MG63 (cell line): ENCODE measurements around the gene ATP2C2. TPM values are rescaled to one million over a fixed set of nuclear protein-coding genes. Genes with fewer than 3 reads are reported as not detected.
A peak's percentile ranks its signal among the peaks of the same experiment; 100 is the strongest.
"Not testable (repeated sequence)": the region's sequence is repeated elsewhere in the genome, so short reads cannot be mapped to it uniquely, and the experiment has no call there.

Source experiments
- DNase-seq: peaks from one replicate; pipeline ENCODE4 v3.0.0-alpha.2; 2020
- H3K27me3 ChIP-seq: fragments of 250-450 bp; sonication (Bioruptor Pico); 2 replicates; pipeline ENCODE4 v1.5.1; 2020; ENCODE audit warnings: mild to moderate bottlenecking, moderate library complexity
- H3K36me3 ChIP-seq: fragments of 250-450 bp; sonication (Bioruptor Pico); 2 replicates; pipeline ENCODE4 v1.5.1; 2020; ENCODE audit warnings: mild to moderate bottlenecking, moderate library complexity
- H3K4me3 ChIP-seq: fragments of 250-450 bp; sonication (Bioruptor Pico); 2 replicates; pipeline ENCODE4 v1.5.1; 2020; ENCODE audit warnings: mild to moderate bottlenecking, moderate library complexity
- H3K9me3 ChIP-seq: fragments of 250-450 bp; sonication (Bioruptor Pico); 2 replicates; pipeline ENCODE4 v1.5.1; 2020; ENCODE audit warnings: mild to moderate bottlenecking, moderate library complexity
- total RNA-seq: library from RNA; depleted of rRNA; stranded (reverse); fragments of >200 nt; shearing (Covaris generic); gene quantifications from 2 replicates; pipeline ENCODE4 v1.2.3, GENCODE V29; 2014; ENCODE audit warnings: low replicate concordance

ATP2C2 gene
- total RNA-seq, 1 experiment from 2014 or later = not detected

DNA sequence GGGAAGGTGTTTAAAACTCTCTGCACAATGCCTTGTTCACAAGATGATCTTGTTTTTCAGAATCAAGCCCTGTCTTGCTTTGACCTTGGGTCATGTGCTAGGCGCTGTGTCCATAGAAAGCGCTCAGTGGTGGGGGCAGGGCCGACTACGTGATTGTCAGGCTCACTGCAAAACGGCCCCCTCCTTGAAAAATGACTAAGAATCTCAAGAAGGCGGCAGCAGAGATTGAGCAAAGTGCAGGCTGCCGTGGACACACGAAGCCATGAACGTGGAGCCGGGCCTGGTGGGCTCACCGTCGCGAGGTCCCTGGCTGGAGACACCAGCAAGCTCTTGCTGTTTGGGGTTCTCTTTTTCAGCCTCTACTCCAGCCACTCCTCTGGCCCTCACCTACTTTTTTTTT, 10.2 kb downstream of the ATP2C2 start:
- no peak for DNase-seq
- no peaks in the 10 kb centered on the region for H3K36me3 ChIP-seq
- no peak overlapping the region for H3K4me3 ChIP-seq
- H3K9me3 ChIP-seq = no peaks in the 10 kb centered on the region
- no peaks in the 10 kb centered on the region for H3K27me3 ChIP-seq

- no peaks in the 10 kb centered on the region for H3K27me3 ChIP-seq
- no peak overlapping the region for H3K4me3 ChIP-seq
- no peaks in the 10 kb centered on the region for H3K9me3 ChIP-seq
- no peak for DNase-seq
- H3K36me3 ChIP-seq = no peaks in the 10 kb centered on the region
Observed at GRCh38 chr16:84379008-84379708, 10.8 kb downstream of the ATP2C2 start.

DNA sequence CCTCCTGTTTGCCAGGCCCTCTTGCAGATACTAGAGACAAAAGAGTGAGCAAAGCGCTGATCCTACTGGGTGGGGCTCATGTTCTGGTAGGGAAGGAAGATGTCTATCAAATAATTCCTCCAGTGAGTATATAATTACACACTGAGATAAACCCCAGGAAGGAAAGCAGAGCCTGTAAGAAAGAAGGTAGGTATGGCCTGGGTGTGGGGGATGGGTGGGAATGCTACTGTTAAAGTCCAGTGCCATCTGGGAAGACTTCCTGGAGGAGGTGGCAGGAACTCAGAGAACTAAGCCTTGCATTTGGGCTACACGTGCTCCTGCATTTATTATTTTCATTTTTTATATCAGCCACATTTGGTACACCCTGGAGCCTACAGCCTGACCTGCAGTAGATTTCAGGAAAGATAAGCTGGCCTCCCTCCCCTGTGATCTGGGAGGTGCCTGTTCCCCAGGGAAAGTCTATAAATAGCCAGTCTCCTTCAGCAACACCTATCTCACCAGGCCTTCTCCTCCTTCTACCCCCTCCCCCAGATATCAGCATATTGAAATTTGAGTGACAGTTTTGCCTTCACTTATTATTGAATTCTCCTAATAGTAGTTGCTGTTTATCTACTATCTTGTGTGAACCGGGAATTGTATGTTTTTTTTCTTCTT, 11.5 kb downstream of the ATP2C2 start:
- H3K36me3 ChIP-seq = no peaks in the 10 kb centered on the region
- H3K9me3 ChIP-seq = no peaks in the 10 kb centered on the region
- H3K27me3 ChIP-seq = no peaks in the 10 kb centered on the region
- DNase-seq = no peak
- H3K4me3 ChIP-seq = no peak overlapping the region

DNA sequence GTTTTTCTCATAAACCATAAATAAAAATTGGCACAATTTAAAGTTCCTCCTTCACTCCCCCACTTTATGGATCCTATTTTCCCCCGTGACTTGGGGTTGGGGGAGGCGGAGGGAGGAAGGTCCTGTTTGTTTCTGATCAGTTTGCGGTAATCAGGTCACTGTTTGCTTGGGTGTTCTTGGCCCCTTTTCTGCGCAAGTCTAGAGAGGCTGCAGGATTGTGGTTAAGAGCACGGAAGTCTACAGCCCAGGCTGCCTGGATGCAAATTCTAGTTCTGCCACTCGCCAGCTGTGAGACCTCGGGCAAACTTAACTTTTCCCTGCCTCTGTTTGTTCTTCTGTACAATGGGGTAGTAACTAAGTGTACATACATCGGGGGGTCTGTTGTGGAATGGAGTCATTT, 12.1 kb downstream of the ATP2C2 start:
- H3K27me3 ChIP-seq = no peaks in the 10 kb centered on the region
- no peaks in the 10 kb centered on the region for H3K9me3 ChIP-seq
- no peaks in the 10 kb centered on the region for H3K36me3 ChIP-seq
- no peak overlapping the region for H3K4me3 ChIP-seq
- DNase-seq = no peak

DNA sequence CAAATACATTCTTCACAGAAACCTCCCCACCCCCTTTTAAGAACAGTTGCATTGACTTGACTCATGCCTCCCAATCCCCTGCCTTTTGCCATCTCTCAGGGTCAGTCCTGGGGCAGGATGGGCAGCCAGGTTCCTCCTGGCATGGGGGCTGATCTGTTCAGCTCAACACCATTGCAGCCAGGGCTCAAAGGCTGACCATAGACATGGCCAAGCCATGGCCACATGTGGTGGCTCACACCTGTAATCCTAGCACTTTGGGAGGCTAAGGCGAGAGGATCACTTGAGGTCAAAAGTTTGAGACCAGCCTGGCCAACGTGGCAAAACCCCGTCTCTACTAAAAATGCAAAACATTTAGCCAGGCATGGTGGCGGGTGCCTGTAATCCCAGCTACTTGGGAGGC, 14.1 kb downstream of the ATP2C2 start:
- Histone ChIP-seq H3K27me3 (no peaks in the 10 kb centered on the region), H3K4me3 (no peak overlapping the region), H3K36me3 (no peaks in the 10 kb centered on the region), H3K9me3 (no peaks in the 10 kb centered on the region)
- DNase-seq = no peak

GRCh38 chr16:84383106-84383505, 14.8 kb downstream of the ATP2C2 start:
- Histone ChIP-seq H3K27me3 (no peaks in the 10 kb centered on the region), H3K4me3 (no peak overlapping the region), H3K9me3 (no peaks in the 10 kb centered on the region), H3K36me3 (no peaks in the 10 kb centered on the region)
- DNase-seq = no peak

DNA sequence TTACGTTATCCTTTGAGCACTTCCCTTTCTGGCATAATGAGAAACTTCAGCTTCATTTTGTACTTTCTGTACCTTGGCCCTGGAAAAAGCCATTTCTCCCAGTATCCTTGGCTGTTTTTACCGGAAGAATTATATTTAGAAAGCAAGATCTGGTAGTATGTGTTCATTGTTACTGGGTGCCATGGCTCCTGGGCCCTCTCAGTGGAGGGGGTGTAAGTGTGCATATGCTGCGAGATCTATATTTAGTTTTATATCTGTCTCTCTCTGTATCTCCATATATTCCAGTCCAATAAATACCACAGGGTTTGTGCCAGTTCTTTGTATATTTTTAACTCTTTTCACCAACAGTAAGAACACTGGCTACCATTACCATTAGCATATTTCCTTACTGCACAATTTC, 17.7 kb downstream of the ATP2C2 start:
- Histone ChIP-seq H3K27me3 (no peaks in the 10 kb centered on the region), H3K4me3 (no peak overlapping the region), H3K36me3 (no peaks in the 10 kb centered on the region), H3K9me3 (no peaks in the 10 kb centered on the region)
- DNase-seq = no peak

- Histone ChIP-seq H3K9me3 (no peaks in the 10 kb centered on the region), H3K27me3 (no peaks in the 10 kb centered on the region), H3K36me3 (no peaks in the 10 kb centered on the region), H3K4me3 (no peak overlapping the region)
- DNase-seq = no peak
Observed at GRCh38 chr16:84387021-84387420, 18.7 kb downstream of the ATP2C2 start.

GRCh38 chr16:84390131-84390785, 21.9 kb downstream of the ATP2C2 start:
- DNase-seq = peak; percentile 26
- Histone ChIP-seq H3K27me3 (no peaks in the 10 kb centered on the region), H3K4me3 (no peak overlapping the region), H3K36me3 (no peaks in the 10 kb centered on the region), H3K9me3 (no peaks in the 10 kb centered on the region)

DNA sequence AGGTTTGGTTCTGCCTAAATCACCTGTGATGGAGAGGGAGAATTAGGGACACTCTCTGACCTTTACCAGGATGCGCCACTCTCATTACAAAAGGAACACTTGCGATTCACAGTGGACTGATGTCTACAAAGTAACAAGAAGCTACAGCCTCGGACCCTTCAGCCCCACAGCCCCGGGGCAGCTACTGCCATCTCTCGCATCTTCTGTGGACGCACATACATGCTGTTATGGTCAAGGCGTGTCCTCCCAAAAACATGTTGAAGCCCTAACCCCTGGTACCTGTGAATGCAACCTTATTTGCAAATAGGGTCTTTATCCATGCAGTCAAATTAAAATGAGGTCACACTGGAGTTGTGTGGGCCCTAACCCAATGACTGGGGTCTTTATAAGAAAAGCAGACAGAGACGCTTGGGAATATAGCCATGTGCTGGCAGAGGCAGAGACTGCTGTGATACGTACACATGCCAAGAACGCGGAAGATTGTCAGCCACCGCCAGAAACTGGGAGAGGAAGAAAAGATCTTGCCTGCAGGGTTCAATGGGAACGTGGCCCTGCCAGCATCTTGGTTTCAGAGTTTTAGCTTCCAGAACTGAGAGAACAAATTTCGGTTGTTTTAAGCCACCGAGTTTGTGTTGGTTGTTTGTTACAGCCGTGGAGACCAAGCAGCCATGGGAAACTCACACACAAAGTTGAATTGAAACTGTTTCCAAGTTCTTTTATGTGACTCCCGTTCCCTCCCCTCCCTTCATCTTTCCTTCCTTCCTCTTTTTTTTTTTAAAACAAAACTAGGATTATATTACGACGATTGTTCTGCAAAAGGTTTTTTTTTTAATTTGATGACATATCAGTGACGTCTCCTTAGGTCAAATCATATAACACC, 23.1 kb downstream of the ATP2C2 start:
- H3K27me3 ChIP-seq = no peaks in the 10 kb centered on the region
- peak; percentile 62 for DNase-seq
- no peaks in the 10 kb centered on the region for H3K36me3 ChIP-seq
- no peak overlapping the region for H3K4me3 ChIP-seq
- no peaks in the 10 kb centered on the region for H3K9me3 ChIP-seq

GRCh38 chr16:84392031-84392360, 23.7 kb downstream of the ATP2C2 start:
- Histone ChIP-seq H3K4me3 (no peak overlapping the region), H3K36me3 (no peaks in the 10 kb centered on the region), H3K27me3 (no peaks in the 10 kb centered on the region), H3K9me3 (no peaks in the 10 kb centered on the region)
- DNase-seq = no peak

GRCh38 chr16:84396082-84396481, 27.7 kb downstream of the ATP2C2 start:
- H3K36me3 ChIP-seq, DNase-seq, H3K9me3 ChIP-seq, H3K4me3 ChIP-seq, H3K27me3 ChIP-seq: not testable (repeated sequence)

DNA sequence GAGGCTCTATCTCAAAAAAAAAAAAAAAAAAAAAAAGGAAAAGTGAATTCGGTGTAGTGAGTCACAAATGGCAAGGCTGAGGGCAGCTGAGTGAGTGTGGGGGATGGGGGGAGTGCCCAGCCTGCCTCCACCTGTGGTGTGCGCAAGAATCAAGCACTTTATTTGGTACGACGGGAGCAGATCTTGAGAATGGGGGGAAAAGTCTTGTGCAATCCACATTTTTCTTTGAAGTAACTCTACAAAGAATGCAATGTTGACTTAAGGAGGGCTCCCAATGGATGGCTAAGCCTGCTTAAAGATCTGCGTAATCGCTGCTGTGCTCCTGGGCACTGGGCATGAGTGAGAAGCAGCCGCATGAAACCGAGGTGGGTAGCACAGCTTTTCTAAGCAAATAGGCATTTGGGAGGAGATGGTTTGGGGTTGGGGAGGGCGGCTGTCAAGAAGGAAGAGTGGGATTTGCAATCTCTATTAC, 28.2 kb downstream of the ATP2C2 start:
- Histone ChIP-seq H3K9me3 (no peaks in the 10 kb centered on the region; the same call in 1 of the 2 replicates), H3K4me3 (no peak overlapping the region), H3K36me3 (no peaks in the 10 kb centered on the region), H3K27me3 (peaks cover 3% of the 10 kb centered on the region; the same call in 1 of the 2 replicates)
- DNase-seq = no peak

GRCh38 chr16:84397090-84397489, 28.8 kb downstream of the ATP2C2 start:
- no peak for DNase-seq
- Histone ChIP-seq H3K36me3 (no peaks in the 10 kb centered on the region), H3K27me3 (peaks cover 3% of the 10 kb centered on the region; the same call in 1 of the 2 replicates), H3K9me3 (no peaks in the 10 kb centered on the region; the same call in 1 of the 2 replicates), H3K4me3 (no peak overlapping the region)

DNA sequence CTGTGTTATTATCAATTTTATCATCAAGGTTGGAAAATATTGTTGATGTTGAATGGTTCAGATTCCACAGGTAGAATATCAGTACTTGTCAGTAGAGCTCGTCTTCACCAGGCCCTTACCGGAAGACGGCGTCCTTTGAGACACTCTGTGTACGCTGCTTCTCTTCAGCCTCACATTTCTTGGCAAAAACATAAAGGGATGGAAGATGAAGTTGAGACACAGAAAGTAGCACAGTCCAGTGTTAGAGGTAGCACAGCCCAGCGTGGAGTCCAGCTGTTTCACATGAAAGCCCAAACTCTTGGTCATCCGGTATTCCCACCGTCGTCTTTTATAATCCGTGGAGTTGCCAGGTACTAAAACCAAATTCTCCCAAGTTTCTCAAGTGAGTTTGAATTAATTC, 30.4 kb downstream of the ATP2C2 start:
- H3K27me3 ChIP-seq = peaks cover 3% of the 10 kb centered on the region
- no peak overlapping the region for H3K4me3 ChIP-seq
- no peak for DNase-seq
- no peaks in the 10 kb centered on the region; the same call in 1 of the 2 replicates for H3K9me3 ChIP-seq
- H3K36me3 ChIP-seq = no peaks in the 10 kb centered on the region

- not testable (repeated sequence) for DNase-seq, H3K9me3 ChIP-seq, H3K4me3 ChIP-seq, H3K36me3 ChIP-seq, H3K27me3 ChIP-seq
Observed at GRCh38 chr16:84399912-84400311, 31.6 kb downstream of the ATP2C2 start.

DNA sequence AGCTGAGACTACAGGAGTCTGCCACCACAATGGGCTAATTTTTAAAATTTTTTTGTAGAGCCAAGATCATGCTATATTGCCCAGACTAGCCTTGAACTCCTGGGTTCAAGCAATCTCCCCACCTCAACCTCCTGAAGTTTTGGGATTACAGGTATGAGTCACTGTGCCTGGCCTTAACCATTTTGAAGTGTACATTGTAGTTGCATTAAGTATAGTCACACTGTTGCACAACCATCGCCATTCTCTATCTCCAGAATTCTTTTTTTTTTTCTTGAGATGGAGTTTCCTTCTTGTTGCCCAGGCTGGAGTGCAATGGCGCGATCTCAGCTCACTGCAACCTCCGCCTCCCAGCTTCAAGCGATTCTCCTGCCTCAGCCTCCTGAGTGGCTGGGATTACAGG, 35.1 kb downstream of the ATP2C2 start:
- not testable (repeated sequence) for H3K27me3 ChIP-seq, H3K4me3 ChIP-seq, H3K9me3 ChIP-seq, DNase-seq, H3K36me3 ChIP-seq
